MCF 10A (cell line): ENCODE measurements around the gene TMEM132A. TPM values are rescaled to one million over a fixed set of nuclear protein-coding genes. Genes with fewer than 3 reads are reported as not detected.

Source experiments
- BruUV-seq: library from RNA; stranded (reverse); fragments of 400-500 nt; replicated peaks from 2 replicates; lab custom pipeline; 2021; lab: Mats Ljungman, UMichigan
- CTCF ChIA-PET: fragments of 300-600 bp; sonication (Branson Sonifier 250); formaldehyde crosslinking; extraction: SDS; loops from one replicate; lab custom pipeline; 2021; ENCODE audit warnings: antibody characterized with exemption, inconsistent platforms; lab: Yijun Ruan, JAX
- POLR2A ChIA-PET: fragments of 300-600, 350-650 bp; sonication (Branson Sonifier 250); formaldehyde crosslinking; extraction: SDS; loops from one replicate; lab custom pipeline; 2020; ENCODE audit warnings: antibody characterized with exemption, inconsistent platforms; lab: Yijun Ruan, JAX
- DNase-seq: peaks from one replicate; pipeline ENCODE4 v3.0.0-alpha.2; 2018; ENCODE audit not compliant: unreplicated experiment
- H3K27ac Mint-ChIP-seq: one replicate; pipeline ENCODE4 v1.8.0; 2022; ENCODE audit warnings: mild to moderate bottlenecking, low read depth, mixed read lengths; ENCODE audit not compliant: unreplicated experiment
- H3K27me3 Mint-ChIP-seq: one replicate; pipeline ENCODE4 v1.8.0; 2022; ENCODE audit warnings: mixed read lengths; ENCODE audit not compliant: insufficient read depth, unreplicated experiment
- H3K36me3 Mint-ChIP-seq: one replicate; pipeline ENCODE4 v1.8.0; 2022; ENCODE audit warnings: mild to moderate bottlenecking, moderate library complexity, mixed read lengths; ENCODE audit not compliant: insufficient read depth, unreplicated experiment
- H3K4me1 Mint-ChIP-seq: one replicate; pipeline ENCODE4 v1.8.0; 2022; ENCODE audit warnings: mixed read lengths; ENCODE audit not compliant: insufficient read depth, unreplicated experiment
- H3K4me3 Mint-ChIP-seq: one replicate; pipeline ENCODE4 v1.8.0; 2022; ENCODE audit warnings: mild to moderate bottlenecking, moderate library complexity, mixed read lengths; ENCODE audit not compliant: unreplicated experiment
- H3K9me3 Mint-ChIP-seq: one replicate; pipeline ENCODE4 v1.8.0; 2022; ENCODE audit warnings: mixed read lengths; ENCODE audit not compliant: unreplicated experiment
- CTCF ChIP-seq: fragments of 200-600 bp; IDR thresholded peaks from one replicate; pipeline ENCODE4 v1.8.0; 2022; ENCODE audit warnings: antibody characterized with exemption, mild to moderate bottlenecking; ENCODE audit not compliant: unreplicated experiment
- intact Hi-C: fragments of 100-400 bp; cut with micrococcal nuclease; formaldehyde crosslinking; loops from 2 replicates; pipeline ENCODE4 v1.14.1; 2022
- total RNA-seq: library from RNA; stranded (reverse); gene quantifications from 2 replicates; pipeline ENCODE4 v1.2.3, GENCODE V29; 2022

TMEM132A gene
- total RNA-seq, 1 experiment from 2014 or later, result 20.5 TPM

GRCh38 chr11:60941371-60942119 is 17.3 kb downstream of the TMEM132A start:
- POLR2A ChIA-PET, result interaction anchor here (0.5 to 1.3 kb wide), 2 partner anchors 24 to 424 kb away, joined by 3 to 4 read pairs; no protein-coding TSS in a partner anchor
- TF ChIP-seq CTCF, result no peak
- no peak for DNase-seq

GRCh38 chr11:60942219-60942618 is 18.0 kb downstream of the TMEM132A start:
- Mint-ChIP-seq H3K36me3 (no peaks in the 10 kb centered on the region), H3K4me3 (no peak overlapping the region), H3K27me3 (peaks cover 28% of the 10 kb centered on the region), H3K9me3 (no peaks in the 10 kb centered on the region), H3K27ac (no peak overlapping the region), H3K4me1 (no peaks in the 10 kb centered on the region)
- POLR2A ChIA-PET, result interaction anchor here (0.5 kb wide), 1 partner anchor 425 kb away, joined by 3 read pairs; no protein-coding TSS in a partner anchor
- intact Hi-C loops, result no loop called here
- DNase-seq, result no peak
- TF ChIP-seq CTCF, result no peak
- CTCF ChIA-PET, result no interaction called here
- no TSS peak for BruUV-seq

More at GRCh38 chr11:60941371-60942119, 17.3 kb downstream of the TMEM132A start:
- H3K9me3 Mint-ChIP-seq, result no peaks in the 10 kb centered on the region
- intact Hi-C loops, result no loop called here
- CTCF ChIA-PET, result interaction anchor here (0.8 kb wide), 1 partner anchor 12 kb away, joined by 3 read pairs; no protein-coding TSS in a partner anchor
- H3K27ac Mint-ChIP-seq, result no peak overlapping the region
- BruUV-seq, result no TSS peak
- no peaks in the 10 kb centered on the region for H3K36me3 Mint-ChIP-seq
- H3K27me3 Mint-ChIP-seq, result peaks cover 27% of the 10 kb centered on the region
- H3K4me1 Mint-ChIP-seq, result no peaks in the 10 kb centered on the region
- H3K4me3 Mint-ChIP-seq, result no peak overlapping the region

GRCh38 chr11:60942970-60943565 is 18.8 kb downstream of the TMEM132A start:
- peak; percentile 21 for DNase-seq
- Mint-ChIP-seq H3K4me3 (no peak overlapping the region), H3K9me3 (no peaks in the 10 kb centered on the region), H3K36me3 (no peaks in the 10 kb centered on the region), H3K27ac (no peak overlapping the region), H3K4me1 (no peaks in the 10 kb centered on the region), H3K27me3 (peaks cover 28% of the 10 kb centered on the region)
- CTCF ChIA-PET, result interaction anchor here (0.6 kb wide), 1 partner anchor 69 kb away, joined by 3 read pairs; no protein-coding TSS in a partner anchor
- POLR2A ChIA-PET, result no interaction called here
- intact Hi-C loops, result no loop called here
- no peak for TF ChIP-seq CTCF
- no TSS peak for BruUV-seq

GRCh38 chr11:60944490-60945294 is 20.4 kb downstream of the TMEM132A start:
- TF ChIP-seq CTCF, result no peak
- POLR2A ChIA-PET, result no interaction called here
- no TSS peak for BruUV-seq
- Mint-ChIP-seq H3K9me3 (no peaks in the 10 kb centered on the region), H3K27ac (no peak overlapping the region), H3K4me3 (no peak overlapping the region), H3K36me3 (no peaks in the 10 kb centered on the region), H3K4me1 (no peaks in the 10 kb centered on the region), H3K27me3 (peaks cover 21% of the 10 kb centered on the region)
- intact Hi-C loops, result no loop called here
- CTCF ChIA-PET, result interaction anchor here (0.5 to 1.6 kb wide), 4 partner anchors 15 to 169 kb away, joined by 3 to 5 read pairs (median 3); no protein-coding TSS in a partner anchor
- DNase-seq, result no peak
